Measurements from ENCODE around the gene CHCHD6.

CHCHD6 gene

GRCh38 chr3:126895178-126896066 is 191.4 kb downstream of the CHCHD6 start:
- no peak for DNase-seq (ENCODE audit: low read depth)

- no peak for DNase-seq (ENCODE audit: low read depth)
These were observed 192.0 kb downstream of the CHCHD6 start for GRCh38 chr3:126896067-126896441.

GRCh38 chr3:126896968-126897367 is 192.9 kb downstream of the CHCHD6 start:
- DNase-seq (ENCODE audit: low read depth), result no peak

- no peak for DNase-seq (ENCODE audit: low read depth)
These were observed 193.9 kb downstream of the CHCHD6 start for GRCh38 chr3:126897943-126898342.

- DNase-seq (ENCODE audit: low read depth), result no peak
These were observed 197.0 kb downstream of the CHCHD6 start for GRCh38 chr3:126900859-126901540.

- no peak for DNase-seq (ENCODE audit: low read depth)
These were observed 197.6 kb downstream of the CHCHD6 start for GRCh38 chr3:126901631-126902030.

GRCh38 chr3:126903521-126903920 is 199.5 kb downstream of the CHCHD6 start:
- DNase-seq (ENCODE audit: low read depth), result no peak

GRCh38 chr3:126907557-126907956 is 203.5 kb downstream of the CHCHD6 start:
- no peak for DNase-seq (ENCODE audit: low read depth)

- no peak for DNase-seq (ENCODE audit: low read depth)
These were observed 204.8 kb downstream of the CHCHD6 start for GRCh38 chr3:126908752-126909275.

- DNase-seq (ENCODE audit: low read depth), result no peak
These were observed 206.2 kb downstream of the CHCHD6 start for GRCh38 chr3:126910231-126910630.

- DNase-seq (ENCODE audit: low read depth), result no peak
These were observed 207.4 kb downstream of the CHCHD6 start for GRCh38 chr3:126911162-126912026.

- DNase-seq (ENCODE audit: low read depth), result no peak
These were observed 208.0 kb downstream of the CHCHD6 start for GRCh38 chr3:126912027-126912422.

GRCh38 chr3:126912491-126913195 is 208.6 kb downstream of the CHCHD6 start:
- DNase-seq (ENCODE audit: low read depth), result no peak

GRCh38 chr3:126913524-126913923 is 209.5 kb downstream of the CHCHD6 start:
- no peak for DNase-seq (ENCODE audit: low read depth)

- DNase-seq (ENCODE audit: low read depth), result no peak
These were observed 210.2 kb downstream of the CHCHD6 start for GRCh38 chr3:126914226-126914625.

GRCh38 chr3:126915015-126915414 is 211.0 kb downstream of the CHCHD6 start:
- DNase-seq (ENCODE audit: low read depth), result no peak

GRCh38 chr3:126916546-126916945 is 212.5 kb downstream of the CHCHD6 start:
- DNase-seq (ENCODE audit: low read depth), result no peak

GRCh38 chr3:126917232-126917804 is 213.3 kb downstream of the CHCHD6 start:
- DNase-seq (ENCODE audit: low read depth), result no peak

GRCh38 chr3:126918355-126918821 is 214.3 kb downstream of the CHCHD6 start:
- no peak for DNase-seq (ENCODE audit: low read depth)

GRCh38 chr3:126921085-126921824 is 217.2 kb downstream of the CHCHD6 start:
- DNase-seq (ENCODE audit: low read depth), result no peak

Measured in T follicular helper cell (primary cell).